K562 (cell line): ENCODE data around the gene GLE1. TPM values are rescaled to one million over a fixed set of nuclear protein-coding genes. Genes with fewer than 3 reads are reported as not detected.

Experiments used
- CBX2 ChIP-seq: fragments of 200-600 bp; sonication (generic); IDR thresholded peaks from one replicate; pipeline ENCODE4 v1.6.1; 2012; ENCODE audit warnings: mild to moderate bottlenecking, low read length, inconsistent platforms; ENCODE audit not compliant: insufficient read depth, poor library complexity, severe bottlenecking
- CBX3 ChIP-seq, 2 experiments: IDR thresholded peaks; 1 replicate in 1 of 2; 2 replicates in 1 of 2; pipeline ENCODE4 v1.6.1; 2012; ENCODE audit warnings: inconsistent platforms in 2 of 2, low read length in 2 of 2, borderline replicate concordance in 1 of 2, control low read depth in 1 of 2
- CEBPB ChIP-seq: fragments of 450-650 bp; IDR thresholded peaks from 2 replicates; pipeline ENCODE4 v1.6.1; 2016; ENCODE audit warnings: missing genetic modification characterization, missing compliant biosample characterization
- E2F4 ChIP-seq: sonication (generic); formaldehyde crosslinking; IDR thresholded peaks from 2 replicates; pipeline ENCODE4 v1.8.0; 2022; ENCODE audit warnings: mild to moderate bottlenecking, low read depth, missing genetic modification reagents
- GABPB2 ChIP-seq: fragments of 250-450 bp; sonication (Bioruptor Pico); conservative IDR thresholded peaks from 2 replicates; pipeline ENCODE4 v1.5.1; 2021; ENCODE audit warnings: mild to moderate bottlenecking
- KLF13 ChIP-seq: fragments of 450-650 bp; IDR thresholded peaks from 2 replicates; pipeline ENCODE4 v1.6.1; 2016; ENCODE audit warnings: missing genetic modification characterization, low read depth, mild to moderate bottlenecking, missing compliant biosample characterization, moderate library complexity, borderline replicate concordance
- MBD1 ChIP-seq: fragments of 250-450 bp; sonication (Bioruptor Pico); IDR thresholded peaks from 2 replicates; pipeline ENCODE4 v1.8.0; 2022; ENCODE audit warnings: inconsistent platforms
- MXI1 ChIP-seq: IDR thresholded peaks from 2 replicates; pipeline ENCODE4 v1.6.1; 2011; ENCODE audit warnings: low read depth, mild to moderate bottlenecking, improper control_type of control experiment, low read length
- PHB ChIP-seq: fragments of 250-450 bp; sonication (Bioruptor Pico); IDR thresholded peaks from 2 replicates; pipeline ENCODE4 v1.5.0; 2021
- PHB2 ChIP-seq: fragments of 450-650 bp; IDR thresholded peaks from 2 replicates; pipeline ENCODE4 v1.6.1; 2017; ENCODE audit warnings: low read depth
- RAD51 ChIP-seq: fragments of 450-650 bp; IDR thresholded peaks from 2 replicates; pipeline ENCODE4 v1.7.1; 2016; ENCODE audit warnings: low read depth, mild to moderate bottlenecking, borderline replicate concordance
- SMAD2 ChIP-seq: fragments of 150-350 bp; IDR thresholded peaks from 2 replicates; pipeline ENCODE4 v1.6.1; 2014; ENCODE audit warnings: low read depth, mild to moderate bottlenecking, low read length
- SNAPC5 ChIP-seq: fragments of 250-450 bp; sonication (Bioruptor Pico); IDR thresholded peaks from 2 replicates; pipeline ENCODE4 v1.8.0; 2021; ENCODE audit warnings: moderate library complexity, mild to moderate bottlenecking, inconsistent platforms
- SRSF3 ChIP-seq: fragments of 200-400 bp; formaldehyde crosslinking; IDR thresholded peaks from 2 replicates; pipeline ENCODE4 v1.6.1; 2016; ENCODE audit warnings: mild to moderate bottlenecking, low read length, moderate library complexity; ENCODE audit not compliant: insufficient read depth
- STAT6 ChIP-seq: sonication (generic); formaldehyde crosslinking; IDR thresholded peaks from 2 replicates; pipeline ENCODE4 v1.8.1; 2023; ENCODE audit warnings: mild to moderate bottlenecking, missing genetic modification reagents
- THRA ChIP-seq: fragments of 450-650 bp; IDR thresholded peaks from 2 replicates; pipeline ENCODE4 v1.6.1; 2017; ENCODE audit warnings: mild to moderate bottlenecking, moderate library complexity
- ZNF277 ChIP-seq: fragments of 250-450 bp; sonication (Bioruptor Pico); IDR thresholded peaks from 2 replicates; pipeline ENCODE4 v1.8.0; 2022; ENCODE audit warnings: inconsistent platforms, mild to moderate bottlenecking, moderate library complexity, borderline replicate concordance
- ZNF695 ChIP-seq: fragments of 450-650 bp; formaldehyde crosslinking; IDR thresholded peaks from 2 replicates; pipeline ENCODE4 v1.4.0; 2020; ENCODE audit warnings: mild to moderate bottlenecking, moderate library complexity
- ZNF830 ChIP-seq: fragments of 250-450 bp; sonication (Bioruptor Pico); IDR thresholded peaks from 2 replicates; pipeline ENCODE4 v1.5.0; 2021; ENCODE audit warnings: mild to moderate bottlenecking
- polyA plus RNA-seq, 8 experiments: library from polyadenylated mRNA; depleted of rRNA in 4 of 8; stranded (reverse) in 5 of 8; unstranded in 3 of 8; fragments of >200 nt; fragmentation: Nextera tagmentation in 2 of 8; fragmentation: Illumina TruSeq in 1 of 8; extraction: Ambion mirVana in 2 of 8; extraction: Trizol in 1 of 8; gene quantifications; 2 replicates each; pipeline versions ENCODE4 v1.2.1 to v1.2.3, GENCODE V29; 2011 to 2014; ENCODE audit warnings: inconsistent platforms in 1 of 8, missing spikeins in 1 of 8
- total RNA-seq, 7 experiments: library from RNA; depleted of rRNA in 6 of 7; stranded (reverse); fragments of >200 nt in 6 of 7; fragmentation: Illumina TruSeq in 2 of 7; extraction: Trizol in 2 of 7; gene quantifications; 2 replicates each; pipeline versions ENCODE4 v1.2.1 to v1.2.3, GENCODE V29; 2011 to 2021; ENCODE audit warnings: low replicate concordance in 1 of 7

Gene GLE1
- total and polyA plus RNA-seq, 9 of the 15 experiments (the other 6 are each of a cell fraction or from before 2014, with no cell fraction given) = 15.9 to 44.8 (median 37.6) TPM

- no peak for TF ChIP-seq STAT6 (CRISPR knock-in tag)
- no peak for TF ChIP-seq PHB (CRISPR knock-in tag)
- TF ChIP-seq SRSF3 = no peak
- TF ChIP-seq GABPB2 = no peak
- no peak for TF ChIP-seq CBX2
- no peak for TF ChIP-seq ZNF277 (CRISPR knock-in tag)
- no peak for TF ChIP-seq KLF13 (tag)
- no peak for TF ChIP-seq RAD51
- no peak for TF ChIP-seq CBX3 (IDR thresholded peaks at IDR 0.05; ENCODE audit: borderline replicate concordance in 1 of 2, low read length in 2 of 2)
- TF ChIP-seq MXI1 = peak; percentile 94
- TF ChIP-seq PHB2 = no peak
- TF ChIP-seq MBD1 = no peak
- TF ChIP-seq CEBPB = peak; percentile 96
- TF ChIP-seq E2F4 (CRISPR knock-in tag) = peak; percentile 52; the same call in 1 of the 2 replicates
- no peak for TF ChIP-seq THRA
- 0 out of 2 replicates have a peak, but pooled peaks have one; percentile 86 for TF ChIP-seq ZNF830 (CRISPR knock-in tag)
- no peak for TF ChIP-seq SNAPC5 (CRISPR knock-in tag)
- TF ChIP-seq SMAD2 = no peak
- TF ChIP-seq ZNF695 (CRISPR knock-in tag) = no peak
Measured at GRCh38 chr9:128455849-128456612, 48.5 kb upstream of the GLE1 start, which contains the start of gene ODF2 (continued).
